HG02870 (cell line): ENCODE data around the gene MYCBP2.
"Not testable (repeated sequence)": the region's sequence is repeated elsewhere in the genome, so short reads cannot be mapped to it uniquely, and the experiment has no call there.

Experiments used
- ATAC-seq: cut with Tn5 transposase; IDR thresholded peaks from one replicate; pipeline ENCODE4 v1.9.1; 2021; ENCODE audit warnings: mild to moderate bottlenecking, moderate library complexity; ENCODE audit not compliant: unreplicated experiment

The MYCBP2 gene

GRCh38 chr13:77339408-77339807 lies 12.5 kb upstream of the MYCBP2 start:
- peak; percentile 63 for ATAC-seq

- peak; percentile 71 for ATAC-seq
Observed at GRCh38 chr13:77338961-77339401, 12.1 kb upstream of the MYCBP2 start.

GRCh38 chr13:77338329-77338728 lies 11.4 kb upstream of the MYCBP2 start:
- ATAC-seq = peak; percentile 33

- ATAC-seq = no peak
Observed at GRCh38 chr13:77337159-77337558, 10.3 kb upstream of the MYCBP2 start.

GRCh38 chr13:77335543-77335942 lies 8.6 kb upstream of the MYCBP2 start:
- ATAC-seq = no peak

- no peak for ATAC-seq
Observed at GRCh38 chr13:77333594-77333993, 6.7 kb upstream of the MYCBP2 start.

- no peak for ATAC-seq
Observed at GRCh38 chr13:77331421-77331820, 4.5 kb upstream of the MYCBP2 start.

- ATAC-seq = no peak
Observed at GRCh38 chr13:77329911-77330584, 3.2 kb upstream of the MYCBP2 start.

- ATAC-seq = peak; percentile 53
Observed at GRCh38 chr13:77329133-77329910, 2.4 kb upstream of the MYCBP2 start.

GRCh38 chr13:77328819-77329132 lies 1.9 kb upstream of the MYCBP2 start:
- ATAC-seq = peak; percentile 4

GRCh38 chr13:77325371-77325980 lies 1.4 kb downstream of the MYCBP2 start:
- no peak for ATAC-seq

GRCh38 chr13:77323858-77324257 lies 3.0 kb downstream of the MYCBP2 start:
- no peak for ATAC-seq

- no peak for ATAC-seq
Observed at GRCh38 chr13:77319536-77319935, 7.4 kb downstream of the MYCBP2 start.

- ATAC-seq = no peak
Observed at GRCh38 chr13:77318741-77319140, 8.2 kb downstream of the MYCBP2 start.

GRCh38 chr13:77316430-77316829 lies 10.5 kb downstream of the MYCBP2 start:
- no peak for ATAC-seq

GRCh38 chr13:77315509-77315908 lies 11.4 kb downstream of the MYCBP2 start:
- ATAC-seq = not testable (repeated sequence)

- no peak for ATAC-seq
Observed at GRCh38 chr13:77313923-77314322, 13.0 kb downstream of the MYCBP2 start.

- ATAC-seq = no peak
Observed at GRCh38 chr13:77312311-77312710, 14.6 kb downstream of the MYCBP2 start.

GRCh38 chr13:77310579-77311279 lies 16.2 kb downstream of the MYCBP2 start:
- ATAC-seq = no peak

- no peak for ATAC-seq
Observed at GRCh38 chr13:77310161-77310560, 16.7 kb downstream of the MYCBP2 start.

- ATAC-seq = no peak
Observed at GRCh38 chr13:77309254-77309653, 17.6 kb downstream of the MYCBP2 start.
